Stimulated activated CD8-positive, alpha-beta memory T cell treated with anti-CD3 and anti-CD28 coated beads, Interleukin-7, amount 100 ng/mL, for 48 hours (primary cell): ENCODE data around the gene CNNM3.
"Not testable (repeated sequence)": the region's sequence is repeated elsewhere in the genome, so short reads cannot be mapped to it uniquely, and the experiment has no call there.

Source experiments
- DNase-seq, 2 donors: peaks; one replicate each; pipeline ENCODE4 v3.0.0-alpha.2; 2020; ENCODE audit warnings: low read depth in 1 of 2; ENCODE audit errors: extremely low read depth in 1 of 2

Gene CNNM3

GRCh38 chr2:96798733-96799622, 17.1 kb upstream of the CNNM3 start:
- DNase-seq = no peak

GRCh38 chr2:96799623-96799935, 16.5 kb upstream of the CNNM3 start:
- DNase-seq = no peak

GRCh38 chr2:96800061-96801004, 15.7 kb upstream of the CNNM3 start:
- no peak for DNase-seq

- DNase-seq = peak in 1 of 2 donors; percentile 42
Measured at GRCh38 chr2:96801005-96801785, 14.9 kb upstream of the CNNM3 start.

GRCh38 chr2:96801786-96802595, 14.1 kb upstream of the CNNM3 start:
- DNase-seq = no peak

GRCh38 chr2:96802721-96803120, 13.3 kb upstream of the CNNM3 start:
- DNase-seq = no peak

- no peak for DNase-seq
Measured at GRCh38 chr2:96804986-96805385, 11.1 kb upstream of the CNNM3 start.

GRCh38 chr2:96805946-96806345, 10.1 kb upstream of the CNNM3 start:
- not testable (repeated sequence) for DNase-seq

GRCh38 chr2:96806468-96807126, 9.5 kb upstream of the CNNM3 start:
- DNase-seq = no peak

GRCh38 chr2:96807127-96807471, 9.0 kb upstream of the CNNM3 start:
- no peak for DNase-seq

GRCh38 chr2:96808176-96808837, 7.8 kb upstream of the CNNM3 start:
- no peak for DNase-seq

- DNase-seq = no peak
Measured at GRCh38 chr2:96809216-96809882, 6.7 kb upstream of the CNNM3 start.

GRCh38 chr2:96809951-96810782, 5.9 kb upstream of the CNNM3 start:
- DNase-seq = no peak

GRCh38 chr2:96810783-96811192, 5.3 kb upstream of the CNNM3 start:
- no peak for DNase-seq

- DNase-seq = no peak
Measured at GRCh38 chr2:96811917-96812316, 4.2 kb upstream of the CNNM3 start.

GRCh38 chr2:96813656-96814055, 2.4 kb upstream of the CNNM3 start:
- no peak for DNase-seq

GRCh38 chr2:96815326-96816126, 542 bp upstream of the CNNM3 start:
- no peak for DNase-seq
